GM23338 (cell line): Measurements from ENCODE around the gene MLEC. TPM values are rescaled to one million over a fixed set of nuclear protein-coding genes. Genes with fewer than 3 reads are reported as not detected.

Experiments used
- ATAC-seq: fragments of 200-7000 bp; cut with Tn5 transposase; 3 replicates; pipeline ENCODE4 v1.9.1; 2020
- DNase-seq: peaks from one replicate; pipeline ENCODE4 v3.0.0-alpha.2; 2015; ENCODE audit warnings: low spot score
- H2AFZ ChIP-seq: fragments of 200-600 bp; sonication (generic); 2 replicates; pipeline ENCODE4 v1.8.0; 2016; ENCODE audit warnings: antibody characterized with exemption, mild to moderate bottlenecking, moderate library complexity
- H3F3A ChIP-seq: fragments of 200-600 bp; sonication (generic); replicated peaks from 2 replicates; pipeline ENCODE4 v1.8.0; 2017; ENCODE audit warnings: antibody characterized with exemption, mixed run types, low read depth
- H3K27ac ChIP-seq: fragments of 200-600 bp; sonication (generic); 2 replicates; pipeline ENCODE4 v1.6.1; 2016; ENCODE audit warnings: low read depth
- H3K27me3 ChIP-seq: fragments of 200-600 bp; sonication (generic); 2 replicates; pipeline ENCODE4 v1.8.0; 2016; ENCODE audit warnings: mild to moderate bottlenecking, mixed run types, moderate library complexity; ENCODE audit not compliant: insufficient read depth
- H3K36me3 ChIP-seq: fragments of 200-600 bp; sonication (generic); 2 replicates; pipeline ENCODE4 v1.8.0; 2016; ENCODE audit warnings: mild to moderate bottlenecking; ENCODE audit not compliant: insufficient read depth
- H3K4me1 ChIP-seq: fragments of 200-600 bp; sonication (generic); 2 replicates; pipeline ENCODE4 v1.8.0; 2016; ENCODE audit warnings: mild to moderate bottlenecking, moderate library complexity; ENCODE audit not compliant: insufficient read depth
- H3K4me2 ChIP-seq: fragments of 200-600 bp; sonication (generic); 2 replicates; pipeline ENCODE4 v1.7.1; 2017; ENCODE audit warnings: mixed run types
- H3K4me3 ChIP-seq: fragments of 200-600 bp; sonication (generic); 2 replicates; pipeline ENCODE4 v1.6.1; 2016; ENCODE audit warnings: mixed run types
- H3K79me2 ChIP-seq: fragments of 200-600 bp; sonication (generic); replicated peaks from 2 replicates; pipeline ENCODE4 v1.8.0; 2017; ENCODE audit warnings: mild to moderate bottlenecking; ENCODE audit not compliant: insufficient read depth
- H3K9me2 ChIP-seq: fragments of 200-600 bp; sonication (generic); 2 replicates; pipeline ENCODE4 v1.8.0; 2017; ENCODE audit not compliant: insufficient read depth
- H4K20me1 ChIP-seq: fragments of 200-600 bp; sonication (generic); replicated peaks from 2 replicates; pipeline ENCODE4 v1.8.0; 2017; ENCODE audit warnings: mild to moderate bottlenecking; ENCODE audit not compliant: insufficient read depth
- H3K27ac Mint-ChIP-seq: 2 replicates; pipeline ENCODE4 v1.8.0; 2020; ENCODE audit warnings: inconsistent platforms, mild to moderate bottlenecking, moderate library complexity, mixed read lengths
- H3K27me3 Mint-ChIP-seq: 3 replicates; pipeline ENCODE4 v1.8.0; 2022; ENCODE audit warnings: low read depth, mild to moderate bottlenecking, moderate library complexity, mixed read lengths, inconsistent platforms; ENCODE audit not compliant: insufficient read depth, poor library complexity
- H3K36me3 Mint-ChIP-seq: 3 replicates; pipeline ENCODE4 v1.8.0; 2021; ENCODE audit warnings: low read depth, mild to moderate bottlenecking, inconsistent platforms, moderate library complexity, mixed read lengths
- H3K4me1 Mint-ChIP-seq: 3 replicates; pipeline ENCODE4 v1.8.0; 2020; ENCODE audit warnings: mild to moderate bottlenecking, inconsistent platforms, mixed read lengths
- H3K4me3 Mint-ChIP-seq: 3 replicates; pipeline ENCODE4 v1.8.0; 2021; ENCODE audit warnings: moderate library complexity, mild to moderate bottlenecking, inconsistent platforms, mixed read lengths
- H3K9me3 Mint-ChIP-seq: 3 replicates; pipeline ENCODE4 v1.8.0; 2020; ENCODE audit warnings: moderate library complexity, mild to moderate bottlenecking, inconsistent platforms, mixed read lengths
- ETS1 ChIP-seq: IDR thresholded peaks from 2 replicates; pipeline ENCODE4 v1.6.1; 2016; ENCODE audit warnings: antibody characterized with exemption
- JUNB ChIP-seq: IDR thresholded peaks from one replicate; pipeline ENCODE4 v1.6.1; 2016; ENCODE audit warnings: antibody characterized with exemption; ENCODE audit not compliant: unreplicated experiment
- POLR2AphosphoS5 ChIP-seq: IDR thresholded peaks from 2 replicates; pipeline ENCODE4 v1.6.1; 2016; ENCODE audit warnings: antibody characterized with exemption, low read depth
- ZNF114 ChIP-seq: fragments of 250-450 bp; sonication (Bioruptor Pico); IDR thresholded peaks from 2 replicates; pipeline ENCODE4 v1.5.0; 2020; ENCODE audit warnings: mild to moderate bottlenecking, moderate library complexity
- ZNF462 ChIP-seq: fragments of 250-450 bp; sonication (Bioruptor Pico); IDR thresholded peaks from 2 replicates; pipeline ENCODE4 v1.5.0; 2020; ENCODE audit warnings: mild to moderate bottlenecking, moderate library complexity
- polyA plus RNA-seq: library from polyadenylated mRNA; unstranded; fragments of >200 nt; fragmentation: Nextera tagmentation; extraction: Ambion mirVana; gene quantifications from 2 replicates; pipeline ENCODE4 v1.2.1, GENCODE V29; 2016
- total RNA-seq: library from RNA; depleted of rRNA; stranded (reverse); fragments of >200 nt; shearing (Covaris generic); gene quantifications from 2 replicates; pipeline ENCODE4 v1.2.3, GENCODE V29; 2014
- TF ChIP-seq, protein P1 (sequence below), 2 experiments: fragments of 200-600 bp in 1 of 2; sonication (generic) in 1 of 2; conservative IDR thresholded peaks; 2 replicates each; pipeline versions ENCODE4 v1.5.1 to v1.6.1; 2016 to 2017; ENCODE audit warnings: antibody characterized with exemption in 2 of 2, low read depth in 2 of 2, mild to moderate bottlenecking in 2 of 2, moderate library complexity in 1 of 2

Gene MLEC
- total and polyA plus RNA-seq, 2 experiments from 2014 or later: 225 to 264 TPM

DNA sequence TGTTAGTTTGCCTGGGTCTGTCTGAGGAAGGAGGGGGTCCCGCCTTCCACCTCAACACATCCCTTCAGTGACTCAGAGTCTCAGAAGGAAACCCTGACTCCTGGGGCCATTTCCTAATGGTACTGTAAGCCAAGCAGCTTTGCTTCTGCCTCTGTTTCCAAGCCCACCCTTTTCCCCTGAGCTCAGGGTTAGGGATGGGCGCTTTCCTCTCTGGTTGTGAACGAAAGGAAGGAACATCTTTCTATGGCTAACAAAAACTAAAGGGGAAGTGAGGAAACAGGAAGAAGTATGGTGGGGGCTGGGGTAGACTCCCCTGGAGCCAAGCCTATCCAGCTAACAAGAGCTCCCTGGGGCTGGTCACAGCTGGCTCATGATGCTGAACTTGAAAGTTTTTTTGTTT, 11.7 kb downstream of the MLEC start (continued):
- TF ChIP-seq, protein P1, sequence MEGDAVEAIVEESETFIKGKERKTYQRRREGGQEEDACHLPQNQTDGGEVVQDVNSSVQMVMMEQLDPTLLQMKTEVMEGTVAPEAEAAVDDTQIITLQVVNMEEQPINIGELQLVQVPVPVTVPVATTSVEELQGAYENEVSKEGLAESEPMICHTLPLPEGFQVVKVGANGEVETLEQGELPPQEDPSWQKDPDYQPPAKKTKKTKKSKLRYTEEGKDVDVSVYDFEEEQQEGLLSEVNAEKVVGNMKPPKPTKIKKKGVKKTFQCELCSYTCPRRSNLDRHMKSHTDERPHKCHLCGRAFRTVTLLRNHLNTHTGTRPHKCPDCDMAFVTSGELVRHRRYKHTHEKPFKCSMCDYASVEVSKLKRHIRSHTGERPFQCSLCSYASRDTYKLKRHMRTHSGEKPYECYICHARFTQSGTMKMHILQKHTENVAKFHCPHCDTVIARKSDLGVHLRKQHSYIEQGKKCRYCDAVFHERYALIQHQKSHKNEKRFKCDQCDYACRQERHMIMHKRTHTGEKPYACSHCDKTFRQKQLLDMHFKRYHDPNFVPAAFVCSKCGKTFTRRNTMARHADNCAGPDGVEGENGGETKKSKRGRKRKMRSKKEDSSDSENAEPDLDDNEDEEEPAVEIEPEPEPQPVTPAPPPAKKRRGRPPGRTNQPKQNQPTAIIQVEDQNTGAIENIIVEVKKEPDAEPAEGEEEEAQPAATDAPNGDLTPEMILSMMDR (conservative IDR thresholded peaks at IDR 0.05; ENCODE audit: low read depth in 2 of 2): no peak

GRCh38 chr12:120699553-120699952, 12.6 kb downstream of the MLEC start:
- Mint-ChIP-seq H3K27me3 (peaks cover 3% of the 10 kb centered on the region), H3K4me1 (no peaks in the 10 kb centered on the region), H3K4me3 (no peak overlapping the region), H3K9me3 (no peaks in the 10 kb centered on the region), H3K36me3 (peaks cover 76% of the 10 kb centered on the region), H3K27ac (no peak overlapping the region)
- no peak overlapping the region for H3K4me2 ChIP-seq
- TF ChIP-seq ETS1 (no peak), JUNB (no peak), ZNF462 (CRISPR knock-in tag) (no peak), ZNF114 (CRISPR knock-in tag) (no peak), POLR2AphosphoS5 (no peak)
- H3K36me3 ChIP-seq: peaks cover 53% of the 10 kb centered on the region
- H3K4me1 ChIP-seq: peaks cover 1% of the 10 kb centered on the region
- 0 out of 2 replicates have a peak, but pooled peaks cover 8% of the 10 kb centered on the region for H3F3A ChIP-seq
- DNase-seq (no peak), ATAC-seq (no peak)
- H3K9me2 ChIP-seq: no peaks in the 10 kb centered on the region
- no peak overlapping the region for H3K4me3 ChIP-seq
- H3K27ac ChIP-seq: no peak overlapping the region
- no peak overlapping the region for H2AFZ ChIP-seq
- H3K79me2 ChIP-seq: peaks cover 34% of the 10 kb centered on the region
- H4K20me1 ChIP-seq: peaks cover 40% of the 10 kb centered on the region
- no peaks in the 10 kb centered on the region for H3K27me3 ChIP-seq
